Left ventricle myocardium inferior (tissue), 1 donor: Measurements from ENCODE around the gene YWHAB. TPM values are rescaled to one million over a fixed set of nuclear protein-coding genes. Genes with fewer than 3 reads are reported as not detected.

Source experiments
- DNase-seq: peaks from one replicate; pipeline ENCODE4 v3.0.0-alpha.2; 2020
- H3K27ac ChIP-seq: fragments of 200-600 bp; replicated peaks from 2 replicates; pipeline ENCODE4 v1.8.0; 2021
- H3K27me3 ChIP-seq: fragments of 200-600 bp; 2 replicates; pipeline ENCODE4 v1.8.0; 2021; ENCODE audit warnings: low read depth
- H3K36me3 ChIP-seq: fragments of 200-600 bp; 2 replicates; pipeline ENCODE4 v1.8.0; 2021
- H3K4me1 ChIP-seq: fragments of 200-600 bp; 2 replicates; pipeline ENCODE4 v1.8.0; 2021
- H3K4me3 ChIP-seq: fragments of 200-600 bp; 2 replicates; pipeline ENCODE4 v1.8.0; 2021; ENCODE audit warnings: mild to moderate bottlenecking, moderate library complexity
- H3K9me3 ChIP-seq: fragments of 200-600 bp; replicated peaks from 2 replicates; pipeline ENCODE4 v1.8.0; 2021
- CTCF ChIP-seq: fragments of 200-600 bp; IDR thresholded peaks from 2 replicates; pipeline ENCODE4 v1.8.0; 2021; ENCODE audit warnings: antibody characterized with exemption, mild to moderate bottlenecking, borderline replicate concordance
- intact Hi-C: fragments of 100-400 bp; cut with micrococcal nuclease; formaldehyde crosslinking; loops from one replicate; pipeline ENCODE4 v1.11.0; 2022
- total RNA-seq: library from RNA; stranded (reverse); fragmentation: NEBNext Ultra II Directional; extraction: Animal tissue kit (Norgen Biotek cat#: 25700); gene quantifications from one replicate; pipeline ENCODE4 v1.2.1, GENCODE V29; 2021
- donor health status: DM: no; HTN: yes; CAD: no; lungs with severe emphysema.

YWHAB gene
- total RNA-seq, 1 donor from 2014 or later, result 106 TPM

GRCh38 chr20:44897133-44897532, 11.6 kb downstream of the YWHAB start:
- DNase-seq, result no peak
- Histone ChIP-seq H3K36me3 (peaks cover 9% of the 10 kb centered on the region), H3K27ac (peak overlapping the region; percentile 24), H3K9me3 (no peaks in the 10 kb centered on the region), H3K4me1 (peaks cover 85% of the 10 kb centered on the region), H3K27me3 (no peaks in the 10 kb centered on the region), H3K4me3 (no peak overlapping the region)
- no peak for TF ChIP-seq CTCF
- intact Hi-C loops, result no loop called here

GRCh38 chr20:44900231-44900854, 14.8 kb downstream of the YWHAB start:
- intact Hi-C loops, result no loop called here
- no peaks in the 10 kb centered on the region for H3K27me3 ChIP-seq
- H3K9me3 ChIP-seq, result no peaks in the 10 kb centered on the region
- no peak for TF ChIP-seq CTCF
- DNase-seq, result no peak
- no peak overlapping the region for H3K4me3 ChIP-seq
- H3K27ac ChIP-seq, result no peak overlapping the region
- peaks cover 53% of the 10 kb centered on the region for H3K4me1 ChIP-seq
- peaks cover 41% of the 10 kb centered on the region for H3K36me3 ChIP-seq

GRCh38 chr20:44901974-44902373, 16.5 kb downstream of the YWHAB start:
- no peak for DNase-seq
- Histone ChIP-seq H3K27me3 (no peaks in the 10 kb centered on the region), H3K27ac (no peak overlapping the region), H3K4me3 (no peak overlapping the region), H3K4me1 (peaks cover 37% of the 10 kb centered on the region), H3K36me3 (peaks cover 58% of the 10 kb centered on the region), H3K9me3 (no peaks in the 10 kb centered on the region)
- no peak for TF ChIP-seq CTCF
- intact Hi-C loops, result no loop called here

GRCh38 chr20:44904377-44904776, 18.9 kb downstream of the YWHAB start:
- H3K27me3 ChIP-seq, result no peaks in the 10 kb centered on the region
- H3K4me1 ChIP-seq, result peaks cover 25% of the 10 kb centered on the region
- TF ChIP-seq CTCF, result no peak
- intact Hi-C loops, result no loop called here
- no peak overlapping the region for H3K4me3 ChIP-seq
- H3K27ac ChIP-seq, result no peak overlapping the region
- H3K36me3 ChIP-seq, result peaks cover 68% of the 10 kb centered on the region
- H3K9me3 ChIP-seq, result no peaks in the 10 kb centered on the region
- no peak for DNase-seq

- Histone ChIP-seq H3K36me3 (peaks cover 38% of the 10 kb centered on the region), H3K4me3 (peak overlapping the region; percentile 79), H3K27ac (no peak overlapping the region), H3K27me3 (no peaks in the 10 kb centered on the region), H3K9me3 (no peaks in the 10 kb centered on the region), H3K4me1 (peaks cover 13% of the 10 kb centered on the region)
- TF ChIP-seq CTCF, result no peak
- intact Hi-C loops, result no loop called here
- no peak for DNase-seq
Measured at GRCh38 chr20:44908987-44909871, 23.7 kb downstream of the YWHAB start.
